ENCODE data around the gene RPL7L1.

Gene RPL7L1

GRCh38 chr6:42936398-42936797, 57.0 kb downstream of the RPL7L1 start:
- no peak for DNase-seq

GRCh38 chr6:42937548-42938427, 58.4 kb downstream of the RPL7L1 start:
- no peak for DNase-seq

GRCh38 chr6:42938428-42938796, 59.0 kb downstream of the RPL7L1 start:
- DNase-seq: no peak

GRCh38 chr6:42938987-42939809, 59.8 kb downstream of the RPL7L1 start:
- DNase-seq: no peak

Data from stimulated activated CD4-positive, alpha-beta T cell treated with anti-CD3 and anti-CD28 coated beads, Interleukin-4, amount 100 ng/mL, for 4 hours (primary cell).